ENCODE data around the gene SRGAP3.

DNA sequence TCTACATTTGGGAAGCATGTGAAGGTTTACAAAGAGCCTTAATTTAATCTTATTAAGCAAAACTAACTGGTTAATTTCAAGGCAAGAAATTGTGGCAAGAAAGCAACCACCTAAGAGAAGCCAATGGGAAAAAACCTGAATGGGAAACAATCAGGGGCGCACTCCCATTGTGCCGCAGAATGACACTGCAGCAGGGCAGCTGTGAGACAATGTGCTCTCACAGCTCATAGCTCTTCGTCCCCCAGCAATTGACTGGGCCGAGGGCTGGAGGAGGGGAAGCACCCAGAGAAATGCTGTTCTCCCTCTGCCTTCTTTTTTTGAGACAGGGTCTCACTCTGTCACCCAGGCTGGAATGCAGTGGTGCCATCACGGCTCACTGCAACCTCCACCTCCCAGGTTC is 192.9 kb downstream of the SRGAP3 start:
- TF ChIP-seq EZH2phosphoT487 (IDR thresholded peaks at IDR 0.05; ENCODE audit: insufficient read depth, low read depth) (no peak), EZH2 (IDR thresholded peaks at IDR 0.05; ENCODE audit: insufficient read depth, poor library complexity, severe bottlenecking) (no peak)
